ENCODE measurements around the gene EIF3F.

The EIF3F gene

DNA sequence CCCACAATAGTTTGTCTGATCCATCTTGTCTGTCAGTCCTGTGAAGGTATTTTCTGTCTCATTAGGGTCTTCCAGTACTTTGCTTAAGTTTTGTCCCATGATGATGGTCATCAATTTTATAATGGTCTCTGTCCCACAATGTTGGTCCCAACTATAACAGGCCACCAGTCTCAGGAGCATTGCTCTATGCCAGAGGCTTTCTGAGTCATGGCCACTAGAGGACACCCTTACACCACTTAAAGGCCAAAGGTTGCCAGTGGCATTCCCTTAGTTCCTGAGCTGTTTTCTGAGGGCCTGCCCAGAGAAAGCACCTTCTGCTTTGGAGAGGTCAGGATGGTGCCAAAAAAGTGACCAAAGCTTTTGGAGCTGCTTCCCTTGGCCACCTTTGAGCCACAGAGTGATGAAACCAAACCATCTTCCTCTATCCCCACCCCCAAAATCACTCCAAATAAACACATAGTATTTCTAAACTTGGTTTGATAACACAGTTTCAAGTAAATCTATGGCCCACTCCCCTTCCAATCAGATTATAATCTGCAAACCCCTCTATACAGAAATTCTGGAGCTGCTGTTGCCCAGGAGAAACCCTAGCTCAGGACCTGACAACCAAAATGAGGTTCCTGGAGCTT is 19.3 kb downstream of the EIF3F start:
- no peak overlapping the region for H3K27ac Mint-ChIP-seq
- peaks cover 6 to 9% of the 10 kb centered on the region in 2 donors for H3K36me3 Mint-ChIP-seq
- no peak overlapping the region for H3K4me3 Mint-ChIP-seq
- ATAC-seq (replicated peaks) = peak; percentile 83 to 88
- DNase-seq = peak; percentile 6
- H3K4me1 Mint-ChIP-seq = peaks cover 0 to 7% of the 10 kb centered on the region in 2 donors
- no peaks in the 10 kb centered on the region for H3K9me3 Mint-ChIP-seq
- H3K27me3 Mint-ChIP-seq = peaks cover 0 to 16% of the 10 kb centered on the region in 2 donors

DNA sequence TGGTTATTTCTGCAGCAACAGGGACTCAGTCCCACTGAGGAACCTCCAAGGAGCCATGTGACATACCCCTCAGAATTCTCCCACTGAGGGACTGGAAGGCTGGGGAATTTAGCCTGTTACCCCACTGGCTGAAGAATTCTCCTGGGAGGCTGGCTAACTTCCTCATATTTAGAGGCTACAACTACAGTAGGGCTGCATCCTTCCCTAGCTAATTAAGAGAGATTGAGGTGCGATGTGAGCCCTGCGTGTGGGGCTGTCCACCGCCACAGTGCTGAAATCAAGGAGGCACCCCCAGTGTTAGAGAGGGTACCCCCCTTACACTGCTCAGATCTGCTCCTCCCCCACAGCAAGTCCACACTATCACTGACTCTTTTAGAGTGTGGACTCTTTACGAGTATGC is 21.1 kb downstream of the EIF3F start:
- Mint-ChIP-seq H3K9me3 (no peaks in the 10 kb centered on the region), H3K27ac (no peak overlapping the region), H3K4me1 (peaks cover 0 to 2% of the 10 kb centered on the region in 2 donors), H3K36me3 (no peaks in the 10 kb centered on the region), H3K27me3 (peaks cover 0 to 16% of the 10 kb centered on the region in 2 donors), H3K4me3 (no peak overlapping the region)
- ATAC-seq (replicated peaks) (no peak), DNase-seq (no peak)

DNA sequence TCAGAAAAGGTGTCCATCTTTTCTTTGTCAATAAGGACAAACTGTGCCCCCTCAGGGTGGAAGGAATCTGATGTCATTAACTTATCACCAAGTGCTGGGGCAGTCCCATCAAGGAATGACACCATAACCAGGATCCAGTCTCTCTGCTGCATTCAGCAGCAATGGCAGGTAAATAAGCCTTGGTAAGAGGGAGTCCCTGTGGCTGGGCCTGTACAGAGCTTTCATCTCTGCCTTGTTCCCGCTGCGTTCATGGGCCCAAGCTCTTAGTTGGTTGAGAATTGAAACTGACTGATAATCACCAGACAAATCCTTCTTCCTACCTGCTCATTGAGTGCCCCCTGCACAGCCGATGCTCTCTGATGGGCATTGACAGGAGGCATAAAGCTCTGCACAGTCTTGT is 22.7 kb downstream of the EIF3F start:
- no peak for ATAC-seq (replicated peaks)
- Mint-ChIP-seq H3K27ac (no peak overlapping the region), H3K9me3 (no peaks in the 10 kb centered on the region), H3K4me3 (no peak overlapping the region), H3K27me3 (peaks cover 8 to 27% of the 10 kb centered on the region in 2 donors), H3K4me1 (no peaks in the 10 kb centered on the region), H3K36me3 (no peaks in the 10 kb centered on the region)
- no peak for DNase-seq

DNA sequence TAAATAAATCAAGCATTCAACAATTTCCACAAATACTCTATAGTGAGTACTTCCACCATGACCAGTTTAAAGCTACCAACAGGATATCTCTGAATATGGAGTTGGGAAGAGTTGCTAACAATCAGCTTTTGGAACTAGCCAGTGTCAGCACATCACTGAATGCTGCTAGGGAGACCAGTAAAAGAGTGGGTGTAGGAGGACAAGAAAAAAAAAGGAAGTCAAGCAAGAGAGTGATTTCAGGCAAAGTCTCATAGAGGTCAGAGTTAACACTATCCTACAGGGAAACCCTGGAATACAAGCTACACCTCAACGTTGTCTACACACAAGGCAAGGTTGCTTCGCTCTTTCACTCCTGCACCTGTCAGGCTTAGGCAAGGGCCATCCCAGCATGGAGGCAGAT is 24.2 kb downstream of the EIF3F start:
- no peaks in the 10 kb centered on the region for H3K4me1 Mint-ChIP-seq
- no peak overlapping the region for H3K4me3 Mint-ChIP-seq
- ATAC-seq (replicated peaks) = peak; percentile 54
- no peaks in the 10 kb centered on the region for H3K9me3 Mint-ChIP-seq
- DNase-seq = no peak
- peaks cover 21 to 41% of the 10 kb centered on the region in 2 donors for H3K27me3 Mint-ChIP-seq
- H3K27ac Mint-ChIP-seq = no peak overlapping the region
- H3K36me3 Mint-ChIP-seq = no peaks in the 10 kb centered on the region

DNA sequence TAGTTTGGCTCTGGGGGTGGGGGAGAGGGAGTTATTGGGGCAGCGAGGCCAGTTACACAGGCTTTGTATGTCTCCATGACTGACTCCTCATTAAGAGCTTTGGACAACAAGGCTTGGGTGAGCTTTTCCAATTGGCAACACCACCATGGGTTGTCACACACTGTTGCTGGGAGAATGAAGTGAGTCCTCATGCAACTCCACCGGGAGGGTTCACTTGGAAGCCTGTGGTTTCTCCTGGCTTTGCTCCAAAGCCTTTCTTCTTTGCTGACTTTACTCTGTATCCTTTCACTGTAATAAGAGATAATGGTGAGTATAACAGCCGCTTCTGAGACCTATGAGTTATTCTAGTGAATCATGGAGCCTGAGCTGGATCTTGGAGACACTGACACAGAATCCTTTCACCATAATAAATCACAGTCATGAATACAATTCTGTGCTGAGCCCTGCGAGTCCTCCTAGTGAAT is 24.9 kb downstream of the EIF3F start:
- H3K27me3 Mint-ChIP-seq = peaks cover 27 to 47% of the 10 kb centered on the region in 2 donors
- H3K4me1 Mint-ChIP-seq = no peaks in the 10 kb centered on the region
- no peaks in the 10 kb centered on the region for H3K9me3 Mint-ChIP-seq
- ATAC-seq (replicated peaks) = no peak
- H3K4me3 Mint-ChIP-seq = no peak overlapping the region
- H3K36me3 Mint-ChIP-seq = no peaks in the 10 kb centered on the region
- no peak overlapping the region for H3K27ac Mint-ChIP-seq
- no peak for DNase-seq

DNA sequence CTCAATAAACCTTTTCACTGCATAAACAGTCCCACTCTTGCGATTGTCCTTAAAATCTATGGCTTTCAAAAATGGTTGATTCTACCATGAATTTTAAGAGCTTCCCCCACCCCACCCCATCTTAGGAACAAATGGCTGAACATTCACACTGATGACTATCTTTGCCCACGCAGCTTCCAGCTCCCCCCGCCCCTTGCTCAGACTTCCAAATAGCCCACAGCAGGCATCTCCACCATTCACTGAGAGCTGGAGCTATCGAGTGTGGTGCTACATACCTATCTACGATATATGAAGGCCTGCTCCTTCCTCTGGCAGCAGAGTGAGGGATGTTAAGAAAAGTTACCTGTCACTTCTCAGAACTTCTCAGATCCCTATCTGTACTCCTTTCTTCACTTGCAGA is 26.7 kb downstream of the EIF3F start:
- ATAC-seq (replicated peaks) (no peak), DNase-seq (no peak)
- Mint-ChIP-seq H3K4me1 (peaks cover 4 to 7% of the 10 kb centered on the region in 2 donors), H3K9me3 (no peaks in the 10 kb centered on the region), H3K36me3 (peaks cover 0 to 3% of the 10 kb centered on the region in 2 donors), H3K27me3 (peaks cover 38 to 61% of the 10 kb centered on the region in 2 donors), H3K27ac (no peak overlapping the region), H3K4me3 (no peak overlapping the region)

DNA sequence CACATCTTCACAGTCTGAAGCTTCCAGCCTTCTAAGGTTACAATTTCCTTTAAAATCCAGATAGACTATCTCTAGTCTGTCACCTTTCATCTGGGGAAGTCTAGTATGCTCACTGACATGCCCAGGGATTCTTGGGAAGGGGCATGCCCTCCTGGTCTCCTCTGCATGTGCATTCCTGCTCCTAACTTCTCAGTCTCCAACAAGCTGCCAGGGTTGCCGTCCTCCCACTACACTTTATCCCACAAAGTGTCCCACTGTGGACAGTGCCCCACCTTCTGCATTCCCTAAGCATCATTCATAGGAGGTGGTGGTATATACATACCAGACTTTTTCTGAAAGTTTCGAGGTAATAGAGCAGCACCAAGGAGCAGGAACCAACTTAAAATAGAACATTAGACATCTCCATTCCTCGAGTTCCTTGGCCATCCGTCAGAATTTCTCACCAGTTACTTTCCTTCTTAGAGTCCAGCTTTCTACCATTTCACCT is 28.7 kb downstream of the EIF3F start:
- Mint-ChIP-seq H3K9me3 (no peaks in the 10 kb centered on the region), H3K27ac (no peak overlapping the region), H3K4me3 (no peak overlapping the region), H3K36me3 (peaks cover 0 to 3% of the 10 kb centered on the region in 2 donors), H3K4me1 (peaks cover 10 to 15% of the 10 kb centered on the region in 2 donors), H3K27me3 (peaks cover 46 to 58% of the 10 kb centered on the region in 2 donors)
- ATAC-seq (replicated peaks) (no peak), DNase-seq (no peak)

GRCh38 chr11:8016440-8016839 is 29.3 kb downstream of the EIF3F start:
- H3K4me3 Mint-ChIP-seq = no peak overlapping the region

DNA sequence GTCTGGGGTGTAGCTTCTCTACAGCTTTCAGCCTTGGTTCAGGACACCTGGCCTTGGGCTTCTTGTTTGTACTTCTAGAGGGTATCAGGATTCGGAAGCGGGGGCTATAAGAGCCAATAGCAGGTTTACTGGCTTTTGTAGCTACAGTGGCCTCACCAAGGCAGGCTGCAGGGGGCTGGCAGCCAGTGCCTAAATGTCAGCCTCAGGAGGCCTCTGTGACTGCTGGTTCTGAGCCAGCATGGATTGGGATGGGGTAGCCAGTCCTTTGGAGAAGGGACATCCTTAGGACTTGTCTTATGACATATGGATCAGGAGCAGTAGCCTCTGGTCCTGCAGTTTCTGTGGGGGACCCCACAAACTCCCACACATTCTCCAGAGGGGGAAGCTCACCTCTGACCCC is 29.9 kb downstream of the EIF3F start:
- H3K4me3 Mint-ChIP-seq = no peak overlapping the region
- H3K27ac Mint-ChIP-seq = no peak overlapping the region

More at GRCh38 chr11:8016440-8016839, 29.3 kb downstream of the EIF3F start:
- Mint-ChIP-seq H3K27me3 (peaks cover 46 to 63% of the 10 kb centered on the region in 2 donors), H3K27ac (no peak overlapping the region), H3K9me3 (no peaks in the 10 kb centered on the region), H3K36me3 (peaks cover 0 to 3% of the 10 kb centered on the region in 2 donors), H3K4me1 (peaks cover 10 to 15% of the 10 kb centered on the region in 2 donors)
- ATAC-seq (replicated peaks) (no peak), DNase-seq (no peak)

GRCh38 chr11:8017894-8018483 is 30.9 kb downstream of the EIF3F start:
- no peak overlapping the region for H3K27ac Mint-ChIP-seq
- H3K4me3 Mint-ChIP-seq = peak overlapping the region in 1 of 2 donors; percentile 82
- DNase-seq (no peak), ATAC-seq (replicated peaks) (no peak)
- H3K27me3 Mint-ChIP-seq = peaks cover 53 to 71% of the 10 kb centered on the region in 2 donors
- peaks cover 0 to 3% of the 10 kb centered on the region in 2 donors for H3K36me3 Mint-ChIP-seq
- H3K4me1 Mint-ChIP-seq = peaks cover 10 to 15% of the 10 kb centered on the region in 2 donors
- no peaks in the 10 kb centered on the region for H3K9me3 Mint-ChIP-seq

More for the DNA sequence above, 29.9 kb downstream of the EIF3F start:
- DNase-seq (no peak), ATAC-seq (replicated peaks) (no peak)
- Mint-ChIP-seq H3K9me3 (no peaks in the 10 kb centered on the region), H3K4me1 (peaks cover 10 to 15% of the 10 kb centered on the region in 2 donors), H3K36me3 (peaks cover 0 to 3% of the 10 kb centered on the region in 2 donors), H3K27me3 (peaks cover 49 to 66% of the 10 kb centered on the region in 2 donors)

GRCh38 chr11:8018484-8019313 is 31.6 kb downstream of the EIF3F start:
- Mint-ChIP-seq H3K9me3 (no peaks in the 10 kb centered on the region), H3K27me3 (peaks cover 53 to 70% of the 10 kb centered on the region in 2 donors), H3K27ac (no peak overlapping the region), H3K4me3 (peak overlapping the region; percentile 73 to 82), H3K4me1 (peaks cover 10 to 15% of the 10 kb centered on the region in 2 donors), H3K36me3 (peaks cover 0 to 3% of the 10 kb centered on the region in 2 donors)
- DNase-seq = peak; percentile 32
- peak; percentile 73 to 77 for ATAC-seq (replicated peaks)

DNA sequence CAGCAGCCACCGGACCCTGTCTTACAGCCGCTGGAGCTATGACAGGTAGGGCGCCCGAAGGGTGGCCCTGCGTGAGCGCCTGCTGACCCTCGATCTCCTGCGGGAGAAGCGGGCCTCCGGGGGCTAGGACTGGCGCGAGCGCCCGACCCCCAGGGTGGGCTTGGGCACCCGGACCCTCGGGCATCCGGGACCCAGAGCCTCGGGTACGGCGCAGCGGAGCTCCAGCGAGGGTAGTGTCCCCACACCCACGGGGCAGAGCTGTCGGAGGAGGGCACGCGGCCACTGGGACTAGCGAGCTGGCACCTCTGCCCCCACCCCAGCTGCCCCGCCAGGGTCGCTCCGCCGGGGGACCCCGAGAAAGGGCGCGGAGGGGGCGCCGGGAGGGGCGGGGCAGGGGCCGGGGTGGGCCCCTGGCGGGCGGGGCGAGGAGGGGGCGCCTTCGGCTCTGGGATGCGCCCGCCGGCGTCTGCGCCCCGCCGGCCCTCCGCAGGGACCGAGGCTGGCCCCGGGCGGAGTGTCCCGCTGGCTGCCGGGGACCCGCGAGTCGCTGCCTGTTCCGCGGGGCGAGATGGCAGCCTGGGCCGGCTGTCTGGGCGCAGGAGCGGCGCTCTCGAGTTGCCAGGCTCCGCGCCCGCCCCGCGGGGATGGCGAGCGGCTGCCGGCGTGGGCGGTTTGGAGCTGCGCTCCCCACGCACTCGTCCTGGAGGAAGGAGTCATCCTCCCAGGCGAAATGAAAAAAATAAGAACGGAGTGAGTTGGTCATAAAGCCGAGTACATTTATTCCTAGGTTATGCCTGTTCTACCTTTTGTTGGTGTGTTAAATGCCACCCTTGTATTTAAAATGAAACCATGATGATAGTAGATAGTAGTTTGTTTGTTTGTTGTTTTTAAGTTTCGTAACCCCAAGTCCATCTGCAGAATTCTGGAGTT is 32.4 kb downstream of the EIF3F start:
- peak; percentile 50 to 51 for ATAC-seq (replicated peaks)
- DNase-seq = no peak
- Mint-ChIP-seq H3K27me3 (peaks cover 48 to 63% of the 10 kb centered on the region in 2 donors), H3K36me3 (peaks cover 0 to 3% of the 10 kb centered on the region in 2 donors), H3K27ac (peak overlapping the region; percentile 59), H3K4me3 (peak overlapping the region; percentile 78 to 82), H3K4me1 (peaks cover 10 to 15% of the 10 kb centered on the region in 2 donors), H3K9me3 (no peaks in the 10 kb centered on the region)

DNA sequence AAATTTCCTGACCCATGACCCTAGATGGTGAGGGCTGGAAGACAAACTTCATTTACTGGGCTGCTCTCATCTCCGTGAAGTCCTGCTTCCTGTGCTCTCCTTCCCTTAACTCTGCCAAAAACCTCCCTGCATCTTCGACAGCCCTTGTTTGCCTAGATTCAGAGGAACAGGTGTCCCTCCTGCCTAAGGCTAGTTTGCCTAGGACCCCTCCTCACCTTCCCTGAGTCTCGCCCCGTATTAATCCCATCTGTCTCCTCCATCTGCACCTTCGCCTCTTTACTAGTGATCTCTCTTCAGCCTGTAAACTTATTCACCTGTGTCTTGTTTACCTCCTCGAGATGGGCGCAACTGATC is 33.1 kb downstream of the EIF3F start:
- Mint-ChIP-seq H3K9me3 (no peaks in the 10 kb centered on the region), H3K27ac (peak overlapping the region; percentile 59)

More for the DNA sequence above, 33.1 kb downstream of the EIF3F start:
- Mint-ChIP-seq H3K36me3 (peaks cover 0 to 3% of the 10 kb centered on the region in 2 donors), H3K4me3 (peak overlapping the region; percentile 71 to 78), H3K27me3 (peaks cover 41 to 58% of the 10 kb centered on the region in 2 donors), H3K4me1 (peaks cover 10 to 15% of the 10 kb centered on the region in 2 donors)
- DNase-seq = no peak
- no peak for ATAC-seq (replicated peaks)

Data from stimulated activated naive B cell treated with anti-CD40 and anti-IgM and Interleukin-4, amounts not matched to agents 10 μg/mL and 1 μg/mL and 100 μg/mL, for 72 hours (primary cell).